PC-9 (cell line): ENCODE results near the gene PCDHGA9. TPM values are rescaled to one million over a fixed set of nuclear protein-coding genes. Genes with fewer than 3 reads are reported as not detected.
"Not testable (repeated sequence)": the region's sequence is repeated elsewhere in the genome, so short reads cannot be mapped to it uniquely, and the experiment has no call there.

Experiments
- BruUV-seq: library from RNA; stranded (reverse); fragments of 400-500 nt; replicated peaks from 2 replicates; lab custom pipeline; 2021; lab: Mats Ljungman, UMichigan
- CTCF ChIA-PET: fragments of 300-600 bp; sonication (Branson Sonifier 250); formaldehyde crosslinking; loops from one replicate; lab custom pipeline; 2022; ENCODE audit warnings: antibody characterized with exemption; lab: Charles Lee
- POLR2A ChIA-PET: fragments of 300-600 bp; sonication (Branson Sonifier 250); formaldehyde crosslinking; loops from one replicate; lab custom pipeline; 2022; ENCODE audit warnings: antibody characterized with exemption; ENCODE audit not compliant: unreplicated experiment; lab: Charles Lee
- DNase-seq, 2 experiments: peaks; one replicate each; pipeline versions ENCODE4 v3.0.0 to v3.0.0-alpha.2; 2015 to 2022; ENCODE audit warnings: mixed read lengths in 1 of 2
- H2AFZ ChIP-seq: fragments of 200-600 bp; sonication (generic); 2 replicates; pipeline ENCODE4 v1.8.1; 2017; ENCODE audit warnings: antibody characterized with exemption
- H3F3A ChIP-seq: fragments of 200-600 bp; sonication (generic); 2 replicates; pipeline ENCODE4 v1.8.1; 2017; ENCODE audit warnings: antibody characterized with exemption, mild to moderate bottlenecking, low read depth; ENCODE audit not compliant: insufficient read depth
- H3K27ac ChIP-seq: fragments of 200-600 bp; sonication (generic); 2 replicates; pipeline ENCODE4 v1.6.1; 2016; ENCODE audit warnings: mixed run types
- H3K27me3 ChIP-seq: fragments of 200-600 bp; sonication (generic); 2 replicates; pipeline ENCODE4 v1.6.1; 2016; ENCODE audit warnings: low read depth, mixed run types; ENCODE audit not compliant: insufficient read depth
- H3K36me3 ChIP-seq: fragments of 200-600 bp; sonication (generic); 2 replicates; pipeline ENCODE4 v1.6.1; 2016; ENCODE audit warnings: low read depth, mixed run types
- H3K4me1 ChIP-seq: fragments of 200-600 bp; sonication (generic); replicated peaks from 2 replicates; pipeline ENCODE4 v1.6.1; 2016; ENCODE audit warnings: mixed run types; ENCODE audit not compliant: insufficient read depth
- H3K4me2 ChIP-seq: fragments of 200-600 bp; sonication (generic); 2 replicates; pipeline ENCODE4 v1.6.1; 2017; ENCODE audit warnings: mixed run types
- H3K4me3 ChIP-seq: fragments of 200-600 bp; sonication (generic); 2 replicates; pipeline ENCODE4 v1.6.1; 2016; ENCODE audit warnings: mixed run types
- H3K79me2 ChIP-seq: fragments of 200-600 bp; sonication (generic); 2 replicates; pipeline ENCODE4 v1.6.1; 2017; ENCODE audit warnings: low read depth, mixed run types
- H3K9me2 ChIP-seq: fragments of 200-600 bp; sonication (generic); 2 replicates; pipeline ENCODE4 v1.8.1; 2017; ENCODE audit warnings: mild to moderate bottlenecking; ENCODE audit not compliant: insufficient read depth
- H3K9me3 ChIP-seq: fragments of 200-600 bp; sonication (generic); 2 replicates; pipeline ENCODE4 v1.8.1; 2016; ENCODE audit warnings: low read depth; ENCODE audit not compliant: insufficient read depth
- H4K20me1 ChIP-seq: fragments of 200-600 bp; sonication (generic); 2 replicates; pipeline ENCODE4 v1.8.1; 2017; ENCODE audit not compliant: insufficient read depth
- EZH2 ChIP-seq: fragments of 200-600 bp; sonication (generic); IDR thresholded peaks from 2 replicates; pipeline ENCODE4 v1.8.0; 2017; ENCODE audit warnings: antibody characterized with exemption, low read depth
- intact Hi-C: fragments of 100-400 bp; cut with micrococcal nuclease; formaldehyde crosslinking; loops from one replicate; pipeline ENCODE4 v1.10.0; 2022; ENCODE audit not compliant: unreplicated experiment
- total RNA-seq: library from RNA; stranded (reverse); gene quantifications from 2 replicates; pipeline ENCODE4 v1.2.3, GENCODE V29; 2021
- TF ChIP-seq, protein P1 (sequence below): fragments of 200-600 bp; sonication (generic); conservative IDR thresholded peaks from 2 replicates; pipeline ENCODE4 v1.6.1; 2017; ENCODE audit warnings: mixed run types, antibody characterized with exemption, mild to moderate bottlenecking, moderate library complexity

The PCDHGA9 gene
- total RNA-seq, 1 experiment from 2014 or later = not detected

DNA sequence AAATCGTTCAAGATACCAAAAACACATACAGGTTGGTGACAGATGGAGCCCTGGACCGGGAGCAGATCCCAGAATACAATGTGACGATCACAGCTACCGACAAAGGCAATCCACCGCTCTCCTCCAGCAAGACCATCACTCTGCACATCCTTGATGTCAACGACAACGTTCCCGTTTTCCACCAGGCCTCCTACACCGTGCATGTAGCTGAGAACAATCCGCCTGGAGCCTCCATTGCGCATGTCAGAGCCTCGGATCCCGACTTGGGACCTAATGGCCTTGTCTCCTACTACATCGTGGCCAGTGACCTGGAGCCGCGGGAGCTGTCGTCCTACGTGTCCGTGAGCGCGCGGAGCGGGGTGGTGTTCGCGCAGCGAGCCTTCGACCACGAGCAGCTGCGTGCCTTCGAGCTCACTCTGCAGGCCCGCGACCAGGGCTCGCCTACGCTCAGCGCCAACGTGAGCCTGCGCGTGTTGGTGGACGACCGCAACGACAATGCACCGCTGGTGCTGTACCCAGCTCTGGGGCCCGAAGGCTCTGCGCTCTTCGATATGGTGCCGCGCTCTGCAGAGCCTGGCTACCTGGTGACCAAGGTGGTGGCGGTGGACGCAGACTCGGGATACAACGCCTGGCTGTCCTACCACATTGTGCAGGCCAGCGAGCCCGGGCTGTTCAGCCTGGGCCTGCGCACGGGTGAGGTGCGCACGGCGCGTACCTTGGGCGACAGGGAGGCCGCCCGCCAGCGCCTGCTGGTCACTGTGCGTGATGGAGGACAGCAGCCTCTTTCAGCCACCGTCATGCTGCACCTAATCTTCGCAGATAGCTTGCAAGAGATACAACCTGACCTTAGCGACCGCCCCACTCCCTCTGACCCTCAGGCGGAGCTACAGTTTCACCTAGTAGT lies 30.8 kb upstream of the PCDHGA9 start:
- TF ChIP-seq, protein P1, sequence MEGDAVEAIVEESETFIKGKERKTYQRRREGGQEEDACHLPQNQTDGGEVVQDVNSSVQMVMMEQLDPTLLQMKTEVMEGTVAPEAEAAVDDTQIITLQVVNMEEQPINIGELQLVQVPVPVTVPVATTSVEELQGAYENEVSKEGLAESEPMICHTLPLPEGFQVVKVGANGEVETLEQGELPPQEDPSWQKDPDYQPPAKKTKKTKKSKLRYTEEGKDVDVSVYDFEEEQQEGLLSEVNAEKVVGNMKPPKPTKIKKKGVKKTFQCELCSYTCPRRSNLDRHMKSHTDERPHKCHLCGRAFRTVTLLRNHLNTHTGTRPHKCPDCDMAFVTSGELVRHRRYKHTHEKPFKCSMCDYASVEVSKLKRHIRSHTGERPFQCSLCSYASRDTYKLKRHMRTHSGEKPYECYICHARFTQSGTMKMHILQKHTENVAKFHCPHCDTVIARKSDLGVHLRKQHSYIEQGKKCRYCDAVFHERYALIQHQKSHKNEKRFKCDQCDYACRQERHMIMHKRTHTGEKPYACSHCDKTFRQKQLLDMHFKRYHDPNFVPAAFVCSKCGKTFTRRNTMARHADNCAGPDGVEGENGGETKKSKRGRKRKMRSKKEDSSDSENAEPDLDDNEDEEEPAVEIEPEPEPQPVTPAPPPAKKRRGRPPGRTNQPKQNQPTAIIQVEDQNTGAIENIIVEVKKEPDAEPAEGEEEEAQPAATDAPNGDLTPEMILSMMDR = no peak
- TF ChIP-seq EZH2 = no peak
- Histone ChIP-seq H3K27me3 (peaks cover 36% of the 10 kb centered on the region; the same call in 1 of the 2 replicates), H3K9me3 (peaks cover 5% of the 10 kb centered on the region; the same call in 1 of the 2 replicates), H3K4me3 (no peak overlapping the region), H3K4me2 (no peak overlapping the region), H3K9me2 (no peaks in the 10 kb centered on the region), H3K79me2 (no peaks in the 10 kb centered on the region), H4K20me1 (no peaks in the 10 kb centered on the region), H2AFZ (no peak overlapping the region), H3K27ac (no peak overlapping the region), H3F3A (no peaks in the 10 kb centered on the region), H3K36me3 (no peaks in the 10 kb centered on the region), H3K4me1 (no peaks in the 10 kb centered on the region)
- intact Hi-C loops = no loop called here
- no peak for DNase-seq
- POLR2A ChIA-PET = no interaction called here
- no TSS peak for BruUV-seq
- CTCF ChIA-PET = interaction anchor here (0.9 kb wide), 1 partner anchor 277 kb away, joined by 3 read pairs; the partner anchor contains the start of gene PCDHB2

DNA sequence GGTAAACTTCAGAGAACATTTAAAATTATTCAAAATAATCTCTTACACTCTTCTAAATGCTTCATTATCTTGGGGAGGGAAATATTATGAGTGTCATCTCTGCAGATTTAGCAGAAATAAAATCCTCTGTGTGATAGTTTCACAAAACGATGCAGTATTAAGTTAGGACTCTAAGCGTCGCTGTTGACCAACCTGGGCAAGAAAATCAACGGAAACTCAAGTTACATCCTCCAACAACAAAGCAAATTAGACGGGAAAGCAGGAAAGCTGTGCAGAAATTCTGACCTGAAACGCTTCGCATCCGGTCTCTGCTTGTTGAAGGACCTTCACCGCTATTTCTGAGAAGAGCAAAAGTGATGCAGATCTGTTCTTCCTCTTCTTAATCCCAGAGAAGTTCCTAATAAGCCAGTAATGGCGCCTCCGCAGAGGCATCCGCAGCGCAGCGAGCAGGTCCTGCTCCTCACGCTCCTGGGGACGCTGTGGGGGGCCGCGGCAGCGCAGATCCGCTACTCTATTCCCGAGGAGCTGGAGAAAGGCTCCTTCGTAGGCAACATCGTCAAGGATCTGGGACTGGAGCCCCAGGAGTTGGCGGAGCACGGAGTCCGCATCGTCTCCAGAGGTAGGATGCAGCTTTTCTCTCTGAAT lies 28.8 kb upstream of the PCDHGA9 start, which contains the start of gene PCDHGA6:
Gene PCDHGA6 (plus strand): TSS at position 219 of the 645 bp plus-strand sequence. CDS start 193 bp downstream, at position 412.
- DNase-seq = no peak
- no peaks in the 10 kb centered on the region for H3F3A ChIP-seq
- no peaks in the 10 kb centered on the region for H4K20me1 ChIP-seq
- CTCF ChIA-PET = interaction anchor here (1.0 kb wide), 1 partner anchor 192 kb away, joined by 3 read pairs; no protein-coding TSS in a partner anchor
- H3K27ac ChIP-seq = no peak within 1 kb of the TSS
- intact Hi-C loops = no loop called here
- TF ChIP-seq, protein P1 = peak; percentile 46; the same call in 1 of the 2 replicates
- TF ChIP-seq EZH2 = no peak
- no peaks in the 10 kb centered on the region for H3K36me3 ChIP-seq
- H3K4me2 ChIP-seq = no peak within 1 kb of the TSS
- H3K4me1 ChIP-seq = no peaks in the 10 kb centered on the region
- H3K79me2 ChIP-seq = no peaks in the 10 kb centered on the region
- no peak within 1 kb of the TSS for H3K4me3 ChIP-seq
- no TSS peak for BruUV-seq
- no peaks in the 10 kb centered on the region; the same call in 1 of the 2 replicates for H3K9me3 ChIP-seq
- H3K27me3 ChIP-seq = peaks cover 28% of the 10 kb centered on the region; the same call in 1 of the 2 replicates
- no peak within 1 kb of the TSS for H2AFZ ChIP-seq
- H3K9me2 ChIP-seq = no peaks in the 10 kb centered on the region
- POLR2A ChIA-PET = no interaction called here

DNA sequence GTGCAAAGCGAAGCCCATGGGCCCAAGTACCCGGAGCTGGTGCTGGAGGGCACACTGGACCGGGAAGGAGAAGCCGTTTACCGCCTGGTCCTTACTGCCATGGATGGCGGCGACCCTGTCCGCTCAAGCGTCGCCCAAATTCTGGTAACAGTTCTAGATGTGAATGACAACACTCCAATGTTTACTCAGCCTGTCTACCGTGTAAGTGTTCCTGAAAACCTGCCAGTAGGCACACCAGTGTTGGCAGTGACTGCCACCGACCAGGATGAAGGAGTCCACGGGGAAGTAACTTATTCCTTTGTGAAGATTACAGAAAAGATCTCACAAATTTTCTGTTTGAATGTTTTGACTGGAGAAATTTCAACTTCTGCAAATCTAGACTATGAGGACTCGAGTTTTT lies 28.0 kb upstream of the PCDHGA9 start:
- no peak overlapping the region for H3K4me2 ChIP-seq
- ChIA-PET POLR2A (no interaction called here), CTCF (no interaction called here)
- H3K27me3 ChIP-seq = peaks cover 24% of the 10 kb centered on the region; the same call in 1 of the 2 replicates
- no TSS peak for BruUV-seq
- H2AFZ ChIP-seq = no peak overlapping the region
- DNase-seq = no peak
- H3K4me1 ChIP-seq = no peaks in the 10 kb centered on the region
- H4K20me1 ChIP-seq = no peaks in the 10 kb centered on the region
- TF ChIP-seq, protein P1 = no peak
- no peak for TF ChIP-seq EZH2
- intact Hi-C loops = no loop called here
- H3K9me3 ChIP-seq = no peaks in the 10 kb centered on the region; the same call in 1 of the 2 replicates
- H3K4me3 ChIP-seq = no peak overlapping the region
- no peaks in the 10 kb centered on the region for H3K9me2 ChIP-seq
- H3F3A ChIP-seq = no peaks in the 10 kb centered on the region
- no peaks in the 10 kb centered on the region for H3K36me3 ChIP-seq
- no peaks in the 10 kb centered on the region for H3K79me2 ChIP-seq
- no peak overlapping the region for H3K27ac ChIP-seq

DNA sequence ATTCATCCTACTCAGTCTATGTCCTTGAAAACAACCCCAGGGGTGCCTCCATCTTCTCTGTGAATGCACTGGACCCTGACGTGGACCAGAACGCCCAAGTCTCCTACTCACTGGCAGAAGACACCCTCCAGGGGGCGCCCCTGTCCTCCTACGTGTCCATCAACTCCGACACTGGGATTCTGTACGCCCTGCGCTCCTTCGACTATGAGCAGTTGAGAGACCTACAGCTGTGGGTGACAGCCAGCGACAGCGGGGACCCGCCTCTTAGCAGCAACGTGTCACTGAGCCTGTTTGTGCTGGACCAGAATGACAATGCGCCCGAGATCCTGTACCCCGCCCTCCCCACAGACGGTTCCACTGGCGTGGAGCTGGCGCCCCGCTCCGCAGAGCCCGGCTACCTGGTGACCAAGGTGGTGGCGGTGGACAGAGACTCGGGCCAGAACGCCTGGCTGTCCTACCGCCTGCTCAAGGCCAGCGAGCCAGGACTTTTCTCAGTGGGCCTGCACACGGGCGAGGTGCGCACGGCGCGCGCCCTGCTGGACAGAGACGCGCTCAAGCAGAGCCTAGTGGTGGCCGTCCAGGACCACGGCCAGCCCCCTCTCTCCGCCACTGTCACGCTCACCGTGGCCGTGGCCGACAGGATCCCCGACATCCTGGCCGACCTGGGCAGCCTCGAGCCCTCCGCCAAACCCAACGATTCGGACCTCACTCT lies 27.0 kb upstream of the PCDHGA9 start:
- POLR2A ChIA-PET, BruUV-seq, H3F3A ChIP-seq, H3K4me2 ChIP-seq, intact Hi-C loops, H3K4me3 ChIP-seq, H3K27ac ChIP-seq, DNase-seq, H3K79me2 ChIP-seq, H4K20me1 ChIP-seq, H3K9me3 ChIP-seq, H3K4me1 ChIP-seq, CTCF ChIA-PET, H2AFZ ChIP-seq, H3K9me2 ChIP-seq, H3K36me3 ChIP-seq: not testable (repeated sequence)
- H3K27me3 ChIP-seq = peaks cover 20% of the 10 kb centered on the region; the same call in 1 of the 2 replicates
